Stimulated activated CD4-positive, alpha-beta T cell treated with anti-CD3 and anti-CD28 coated beads, TNF-alpha, amount 100 ng/mL, for 1 hour (primary cell): ENCODE measurements around the gene GPRASP1.

Source experiments
- DNase-seq, 3 donors: peaks; one replicate each; pipeline ENCODE4 v3.0.0-alpha.2; 2020; ENCODE audit warnings: low read depth in 3 of 3, low spot score in 1 of 3

Gene GPRASP1

GRCh38 chrX:102696306-102696705 is 45.0 kb downstream of the GPRASP1 start:
- no peak for DNase-seq

GRCh38 chrX:102697494-102697893 is 46.2 kb downstream of the GPRASP1 start:
- no peak for DNase-seq
